Sigmoid colon (tissue), 3 donors: ENCODE results near the gene CDKN2C.

Experiments used
- POLR2A ChIP-seq, 2 donors: fragments of 450-650 bp; IDR thresholded peaks; one replicate each; pipeline ENCODE4 v1.6.1; 2016; ENCODE audit warnings: antibody characterized with exemption in 2 of 2, mild to moderate bottlenecking in 2 of 2, moderate library complexity in 2 of 2
- TF ChIP-seq, protein P1 (sequence below), 4 experiments: fragments of 450-650 bp in 3 of 4; fragments of 200-600 bp in 1 of 4; IDR thresholded peaks; one replicate each; pipeline ENCODE4 v1.5.1; 2016 to 2019; ENCODE audit warnings: antibody characterized with exemption in 4 of 4, mild to moderate bottlenecking in 3 of 4, moderate library complexity in 2 of 4

DNA sequence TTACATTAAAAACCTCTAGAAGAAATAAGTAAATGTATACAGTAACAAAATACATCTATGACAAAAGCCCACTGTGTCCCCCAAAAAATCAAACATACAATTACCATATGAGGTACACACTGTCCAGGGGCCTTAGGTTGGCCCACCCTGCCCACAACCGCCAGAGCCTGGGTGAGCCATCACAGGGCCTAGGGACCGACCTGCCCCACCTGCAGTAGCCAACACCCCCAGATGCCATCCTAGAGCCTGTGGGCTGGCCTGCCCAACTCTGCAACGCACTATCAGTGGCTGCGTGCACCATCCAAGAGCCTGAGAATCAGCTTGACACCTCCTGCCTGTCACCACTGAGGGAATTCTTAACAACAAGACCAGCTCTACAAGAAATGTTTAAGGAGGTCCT is 49.0 kb upstream of the CDKN2C start:
- TF ChIP-seq, protein P1, sequence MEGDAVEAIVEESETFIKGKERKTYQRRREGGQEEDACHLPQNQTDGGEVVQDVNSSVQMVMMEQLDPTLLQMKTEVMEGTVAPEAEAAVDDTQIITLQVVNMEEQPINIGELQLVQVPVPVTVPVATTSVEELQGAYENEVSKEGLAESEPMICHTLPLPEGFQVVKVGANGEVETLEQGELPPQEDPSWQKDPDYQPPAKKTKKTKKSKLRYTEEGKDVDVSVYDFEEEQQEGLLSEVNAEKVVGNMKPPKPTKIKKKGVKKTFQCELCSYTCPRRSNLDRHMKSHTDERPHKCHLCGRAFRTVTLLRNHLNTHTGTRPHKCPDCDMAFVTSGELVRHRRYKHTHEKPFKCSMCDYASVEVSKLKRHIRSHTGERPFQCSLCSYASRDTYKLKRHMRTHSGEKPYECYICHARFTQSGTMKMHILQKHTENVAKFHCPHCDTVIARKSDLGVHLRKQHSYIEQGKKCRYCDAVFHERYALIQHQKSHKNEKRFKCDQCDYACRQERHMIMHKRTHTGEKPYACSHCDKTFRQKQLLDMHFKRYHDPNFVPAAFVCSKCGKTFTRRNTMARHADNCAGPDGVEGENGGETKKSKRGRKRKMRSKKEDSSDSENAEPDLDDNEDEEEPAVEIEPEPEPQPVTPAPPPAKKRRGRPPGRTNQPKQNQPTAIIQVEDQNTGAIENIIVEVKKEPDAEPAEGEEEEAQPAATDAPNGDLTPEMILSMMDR (IDR thresholded peaks at IDR 0.05), result no peak
- no peak for TF ChIP-seq POLR2A (IDR thresholded peaks at IDR 0.05)
